Measurements from ENCODE around the gene GPRIN1. TPM values are rescaled to one million over a fixed set of nuclear protein-coding genes. Genes with fewer than 3 reads are reported as not detected.

Gene GPRIN1
- total RNA-seq, 3 donors from 2014 or later, result 0.64 to 1.2 (median 0.98) TPM

DNA sequence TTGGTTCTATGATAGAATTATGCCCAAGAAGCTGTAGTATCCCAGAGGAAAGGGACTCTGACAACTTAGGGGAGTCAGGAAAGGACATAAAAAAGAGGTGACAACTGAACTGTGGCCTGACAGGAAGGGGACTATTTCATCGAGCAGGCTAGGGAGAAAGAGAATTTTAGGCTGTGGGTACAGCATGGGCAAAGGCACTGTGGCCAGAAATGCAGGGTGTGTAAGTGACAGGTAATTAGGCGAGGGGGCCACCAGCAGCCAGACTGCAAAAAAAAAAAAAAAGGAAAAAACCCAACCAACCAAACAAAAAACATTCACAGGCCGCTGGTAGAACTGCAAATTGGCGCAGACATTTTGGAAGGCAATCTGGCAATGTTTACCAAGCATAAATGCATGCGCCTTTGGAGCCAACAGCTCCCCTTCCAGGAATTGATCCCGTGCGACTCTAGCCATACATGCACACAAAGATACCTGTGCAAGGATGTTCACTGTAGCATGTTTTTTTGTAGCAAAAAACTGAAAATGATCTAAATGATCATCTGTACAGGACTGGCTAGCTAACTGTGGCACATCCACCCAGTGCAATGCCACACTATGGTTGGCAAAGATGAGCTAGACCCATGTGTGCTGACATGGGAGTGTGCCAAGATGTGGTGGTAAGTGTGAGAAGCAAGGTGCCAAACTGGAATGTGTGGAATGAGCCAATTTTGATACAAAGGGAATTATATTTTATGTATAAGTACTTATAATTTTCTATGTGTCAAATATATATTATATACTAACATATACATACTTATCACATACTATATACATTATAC lies 21.6 kb upstream of the GPRIN1 start:
- DNase-seq (ENCODE audit: low spot score in 2 of 2), result no peak
- peaks cover 4 to 6% of the 10 kb centered on the region in 2 donors for H3K4me1 ChIP-seq
- no peak overlapping the region for H3K4me3 ChIP-seq
- intact Hi-C loops (cut with DNase I; ENCODE audit: low total_unique reads), result no loop called here
- H3K27ac ChIP-seq, result no peak overlapping the region
- no peaks in the 10 kb centered on the region for H3K36me3 ChIP-seq
- TF ChIP-seq, protein P1, sequence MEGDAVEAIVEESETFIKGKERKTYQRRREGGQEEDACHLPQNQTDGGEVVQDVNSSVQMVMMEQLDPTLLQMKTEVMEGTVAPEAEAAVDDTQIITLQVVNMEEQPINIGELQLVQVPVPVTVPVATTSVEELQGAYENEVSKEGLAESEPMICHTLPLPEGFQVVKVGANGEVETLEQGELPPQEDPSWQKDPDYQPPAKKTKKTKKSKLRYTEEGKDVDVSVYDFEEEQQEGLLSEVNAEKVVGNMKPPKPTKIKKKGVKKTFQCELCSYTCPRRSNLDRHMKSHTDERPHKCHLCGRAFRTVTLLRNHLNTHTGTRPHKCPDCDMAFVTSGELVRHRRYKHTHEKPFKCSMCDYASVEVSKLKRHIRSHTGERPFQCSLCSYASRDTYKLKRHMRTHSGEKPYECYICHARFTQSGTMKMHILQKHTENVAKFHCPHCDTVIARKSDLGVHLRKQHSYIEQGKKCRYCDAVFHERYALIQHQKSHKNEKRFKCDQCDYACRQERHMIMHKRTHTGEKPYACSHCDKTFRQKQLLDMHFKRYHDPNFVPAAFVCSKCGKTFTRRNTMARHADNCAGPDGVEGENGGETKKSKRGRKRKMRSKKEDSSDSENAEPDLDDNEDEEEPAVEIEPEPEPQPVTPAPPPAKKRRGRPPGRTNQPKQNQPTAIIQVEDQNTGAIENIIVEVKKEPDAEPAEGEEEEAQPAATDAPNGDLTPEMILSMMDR (IDR thresholded peaks at IDR 0.05), result no peak
- TF ChIP-seq POLR2AphosphoS5 (IDR thresholded peaks at IDR 0.05) (no peak), POLR2A (IDR thresholded peaks at IDR 0.05) (no peak)
- H3K27me3 ChIP-seq, result peaks cover 8 to 81% of the 10 kb centered on the region in 2 donors
- H3K9me3 ChIP-seq, result no peaks in the 10 kb centered on the region

DNA sequence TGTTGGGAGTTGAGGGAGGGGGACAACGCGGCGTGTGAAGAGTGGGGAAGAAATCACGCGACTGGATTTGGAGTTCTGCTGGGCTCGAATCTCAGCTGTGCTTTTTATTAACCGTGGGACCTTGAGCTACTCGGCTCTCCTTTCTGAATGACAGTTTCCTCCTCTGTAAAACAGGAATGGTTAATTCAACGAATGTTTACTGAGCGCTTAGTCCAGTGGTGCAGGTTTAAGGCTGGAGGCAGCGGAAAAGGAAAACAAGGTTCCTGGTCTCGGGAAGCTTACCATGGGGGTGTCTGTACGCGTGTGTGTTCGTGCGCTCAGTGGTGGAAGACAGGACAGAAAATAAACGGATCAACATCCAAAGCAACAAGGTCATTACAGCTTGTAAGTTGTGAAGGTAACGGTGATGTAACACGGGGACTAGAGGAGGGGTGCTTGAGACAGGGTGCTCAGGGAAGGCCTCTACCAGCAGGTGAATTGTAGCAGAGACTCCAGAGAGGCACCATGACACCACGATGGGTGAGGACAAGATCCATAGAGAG lies 20.8 kb upstream of the GPRIN1 start:
- H3K4me3 ChIP-seq, result peak overlapping the region; percentile 11 to 65 (median 38)
- no peak overlapping the region for H3K27ac ChIP-seq
- TF ChIP-seq POLR2AphosphoS5 (IDR thresholded peaks at IDR 0.05) (no peak), POLR2A (IDR thresholded peaks at IDR 0.05) (no peak)
- TF ChIP-seq, protein P1 (IDR thresholded peaks at IDR 0.05), result no peak
- intact Hi-C loops (cut with DNase I; ENCODE audit: low total_unique reads), result no loop called here
- peaks cover 4 to 6% of the 10 kb centered on the region in 2 donors for H3K4me1 ChIP-seq
- no peak for DNase-seq (ENCODE audit: low spot score in 2 of 2)
- no peaks in the 10 kb centered on the region for H3K36me3 ChIP-seq
- peaks cover 8 to 83% of the 10 kb centered on the region in 2 donors for H3K27me3 ChIP-seq
- no peaks in the 10 kb centered on the region for H3K9me3 ChIP-seq

DNA sequence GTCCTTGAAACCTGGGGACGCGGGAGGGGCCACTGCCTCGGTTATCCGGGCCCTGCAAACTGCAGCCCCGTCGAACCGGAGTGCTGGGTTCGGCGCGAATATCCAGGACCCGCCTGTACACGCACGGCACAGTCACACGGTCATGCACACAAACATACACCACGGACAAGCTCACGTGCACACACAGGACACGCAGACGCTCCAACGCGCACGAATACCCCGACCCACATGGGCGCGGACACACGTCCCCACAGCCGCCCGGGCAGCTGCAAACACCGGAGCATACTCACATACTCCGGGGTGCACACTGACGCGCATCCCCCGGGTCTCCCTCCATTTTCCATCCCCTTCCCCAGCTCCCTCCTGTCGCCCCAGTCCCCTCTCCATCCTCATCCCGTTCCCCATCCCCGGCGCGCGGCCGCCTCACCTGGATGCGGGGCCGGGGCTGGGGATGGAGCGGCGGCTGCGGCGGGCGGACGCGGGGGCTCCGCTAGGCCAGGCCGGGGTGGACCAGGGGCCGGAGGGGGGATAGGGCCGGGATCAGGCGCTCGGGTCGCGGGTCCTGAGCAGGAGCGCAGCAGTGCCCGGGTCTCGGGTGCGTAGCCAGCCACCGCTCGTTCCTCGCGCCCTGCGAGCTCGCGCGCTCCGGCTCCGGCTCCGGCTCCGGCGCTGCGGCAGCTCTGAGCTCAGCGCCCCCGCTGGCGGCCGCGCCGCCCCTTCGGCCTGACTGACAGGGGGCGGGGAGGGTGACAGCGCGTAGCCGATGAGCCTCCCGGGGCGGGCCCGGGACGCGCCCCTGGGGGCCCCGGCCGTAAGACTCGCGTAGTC lies 20.1 kb upstream of the GPRIN1 start, which contains the start of the genes EIF4E1B and SNCB:
EIF4E1B (plus strand) TSS at position 823 of the 828 bp plus-strand sequence. CDS start 12,113 bp downstream, outside the sequence.
SNCB (minus strand) TSS at position 682 of the 828 bp plus-strand sequence. CDS start 880 bp downstream, outside the sequence.
- peak within 1 kb of the TSS; percentile 11 to 65 (median 38) for H3K4me3 ChIP-seq
- H3K27ac ChIP-seq, result no peak within 1 kb of the TSS
- peaks cover 8 to 86% of the 10 kb centered on the region in 2 donors for H3K27me3 ChIP-seq
- no peaks in the 10 kb centered on the region for H3K36me3 ChIP-seq
- peaks cover 4 to 6% of the 10 kb centered on the region in 2 donors for H3K4me1 ChIP-seq
- TF ChIP-seq POLR2A (IDR thresholded peaks at IDR 0.05), result no peak
- no peak for DNase-seq (ENCODE audit: low spot score in 2 of 2)
- intact Hi-C loops (cut with DNase I; ENCODE audit: low total_unique reads), result no loop called here
- no peaks in the 10 kb centered on the region for H3K9me3 ChIP-seq

DNA sequence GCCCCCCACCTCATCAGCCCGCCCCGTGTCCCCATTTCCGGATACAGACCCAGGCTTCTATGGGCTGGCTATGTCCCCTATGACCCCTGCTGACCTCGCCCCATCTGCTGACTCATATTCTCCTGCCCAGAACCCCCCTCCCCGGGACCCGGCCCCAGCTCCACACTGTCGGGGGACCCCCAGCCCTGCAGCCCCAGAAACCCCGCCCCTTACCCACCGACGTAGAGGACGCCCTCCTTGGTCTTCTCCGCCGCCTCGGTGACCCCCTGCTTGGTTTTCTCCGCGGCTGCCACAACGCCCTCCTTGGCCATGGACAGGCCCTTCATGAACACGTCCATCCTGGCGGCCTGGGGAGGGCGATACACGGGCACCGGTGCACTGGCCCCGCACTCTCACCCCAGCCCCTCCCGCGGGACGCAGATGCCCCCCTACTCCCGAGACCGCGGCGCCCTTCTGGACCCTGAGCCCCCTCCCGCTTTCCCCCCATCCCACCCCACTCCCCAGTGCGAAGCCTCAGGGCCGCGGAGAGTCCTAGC lies 19.4 kb upstream of the GPRIN1 start:
- H3K4me3 ChIP-seq, result peak overlapping the region in 1 of 3 donors; percentile 65
- TF ChIP-seq POLR2A (IDR thresholded peaks at IDR 0.05), result no peak
- TF ChIP-seq, protein P1 (IDR thresholded peaks at IDR 0.05), result no peak
- no peaks in the 10 kb centered on the region for H3K36me3 ChIP-seq
- no peaks in the 10 kb centered on the region for H3K9me3 ChIP-seq
- no peak for DNase-seq (ENCODE audit: low spot score in 2 of 2)
- intact Hi-C loops (cut with DNase I; ENCODE audit: low total_unique reads), result no loop called here
- no peak overlapping the region for H3K27ac ChIP-seq
- H3K4me1 ChIP-seq, result peaks cover 4 to 6% of the 10 kb centered on the region in 2 donors
- peaks cover 8 to 86% of the 10 kb centered on the region in 2 donors for H3K27me3 ChIP-seq

Measured in breast epithelium (tissue), 4 donors.